HCT116 (cell line): ENCODE measurements around the gene AFAP1L1. TPM values are rescaled to one million over a fixed set of nuclear protein-coding genes. Genes with fewer than 3 reads are reported as not detected.

Experiments used
- ATAC-seq: fragments of 200-7000 bp; cut with Tn5 transposase; 2 replicates; pipeline ENCODE4 v1.9.1; 2020; ENCODE audit warnings: mild to moderate bottlenecking, moderate library complexity
- BruUV-seq: library from RNA; stranded (reverse); fragments of 400-500 nt; replicated peaks from 2 replicates; lab custom pipeline; 2021; lab: Mats Ljungman, UMichigan
- CTCF ChIA-PET: fragments of 300-600 bp; sonication (Branson Sonifier 250); formaldehyde crosslinking; loops from one replicate; lab custom pipeline; 2021; ENCODE audit warnings: antibody characterized with exemption; lab: Charles Lee
- POLR2A ChIA-PET: fragments of 300-600, 350-600 bp; sonication (Branson Sonifier 250); formaldehyde crosslinking; loops from one replicate; lab custom pipeline; 2021; ENCODE audit warnings: antibody characterized with exemption; lab: Charles Lee
- RAD21 ChIA-PET, 2 experiments: fragments of 300-600 bp; sonication (Branson Sonifier 250); formaldehyde crosslinking; loops; one replicate each; lab custom pipeline; 2023; ENCODE audit warnings: low total read pairs in 2 of 2; ENCODE audit not compliant: uncharacterized antibody in 2 of 2, unreplicated experiment in 2 of 2, low non-redundant PET in 1 of 2; lab: Charles Lee
- DNase-seq: peaks from one replicate; pipeline ENCODE4 v3.0.0-alpha.2; 2010; ENCODE audit warnings: low read depth, low spot score
- H2AFZ ChIP-seq: fragments of 200-600 bp; shearing (Covaris generic), sonication (generic); 2 replicates; pipeline ENCODE4 v1.6.1; 2017; ENCODE audit warnings: low read depth, mixed run types, mixed read lengths, antibody characterized with exemption, low read length; ENCODE audit not compliant: poor library complexity, severe bottlenecking
- H3K27ac ChIP-seq: 2 replicates; pipeline ENCODE4 v1.5.1; 2012; ENCODE audit warnings: low read depth, low read length
- H3K27me3 ChIP-seq: fragments of 200-600 bp; sonication (generic); 2 replicates; pipeline ENCODE4 v1.6.1; 2016; ENCODE audit warnings: mixed run types, low read length, mixed read lengths; ENCODE audit not compliant: insufficient read depth
- H3K36me3 ChIP-seq, 2 experiments: fragments of 200-500 bp in 1 of 2; fragments of 200-600 bp in 1 of 2; sonication (Bioruptor generic) in 1 of 2; sonication (generic) in 1 of 2; 2 replicates each; pipeline versions ENCODE4 v1.5.1 to v1.6.1; 2014 to 2016; ENCODE audit warnings: low read length in 2 of 2, inconsistent platforms in 1 of 2, mixed read lengths in 1 of 2, mixed run types in 1 of 2; ENCODE audit not compliant: insufficient read depth in 2 of 2, control insufficient read depth in 1 of 2
- H3K4me1 ChIP-seq, 2 experiments: fragments of 200-600 bp in 1 of 2; sonication (generic) in 1 of 2; 2 replicates each; pipeline versions ENCODE4 v1.5.1 to v1.6.1; 2012 to 2017; ENCODE audit warnings: low read length in 2 of 2, inconsistent platforms in 1 of 2, mild to moderate bottlenecking in 1 of 2, mixed read lengths in 1 of 2, mixed run types in 1 of 2, moderate library complexity in 1 of 2; ENCODE audit not compliant: insufficient read depth in 2 of 2, control insufficient read depth in 1 of 2
- H3K4me2 ChIP-seq: fragments of 200-600 bp; sonication (generic); 2 replicates; pipeline ENCODE4 v1.6.1; 2017; ENCODE audit warnings: mixed run types, low read length, mixed read lengths
- H3K4me3 ChIP-seq, 2 experiments: fragments of 200-600 bp in 1 of 2; sonication (generic) in 1 of 2; replicated peaks in 1 of 2; 2 replicates each; pipeline ENCODE4 v1.5.1; 2011 to 2016; ENCODE audit warnings: low read length in 2 of 2, control low read depth in 1 of 2, low read depth in 1 of 2, mild to moderate bottlenecking in 1 of 2, mixed read lengths in 1 of 2, mixed run types in 1 of 2
- H3K79me2 ChIP-seq: fragments of 200-600 bp; sonication (generic); 2 replicates; pipeline ENCODE4 v1.6.1; 2017; ENCODE audit warnings: mild to moderate bottlenecking, mixed run types, low read length, moderate library complexity, mixed read lengths; ENCODE audit not compliant: insufficient read depth
- H3K9ac ChIP-seq: fragments of 200-600 bp; sonication (generic); 2 replicates; pipeline ENCODE4 v1.6.1; 2016; ENCODE audit warnings: low read length, mixed read lengths
- H3K9me2 ChIP-seq: fragments of 200-600 bp; sonication (generic), shearing (Covaris generic); 2 replicates; pipeline ENCODE4 v1.6.1; 2017; ENCODE audit warnings: mixed run types, mild to moderate bottlenecking, moderate library complexity; ENCODE audit not compliant: insufficient read depth
- H3K9me3 ChIP-seq, 2 experiments: fragments of 200-500 bp in 1 of 2; fragments of 200-600 bp in 1 of 2; sonication (Bioruptor generic) in 1 of 2; sonication (generic) in 1 of 2; 2 replicates each; pipeline ENCODE4 v1.6.1; 2014 to 2017; ENCODE audit warnings: low read length in 2 of 2, mixed read lengths in 2 of 2, inconsistent platforms in 1 of 2, low read depth in 1 of 2, mild to moderate bottlenecking in 1 of 2, mixed run types in 1 of 2, moderate library complexity in 1 of 2; ENCODE audit not compliant: control insufficient read depth in 1 of 2, insufficient read depth in 1 of 2
- H4K20me1 ChIP-seq: fragments of 200-600 bp; sonication (generic), shearing (Covaris generic); 2 replicates; pipeline ENCODE4 v1.6.1; 2017; ENCODE audit warnings: mixed run types, mild to moderate bottlenecking, moderate library complexity; ENCODE audit not compliant: insufficient read depth
- CBX3 ChIP-seq: IDR thresholded peaks from 2 replicates; pipeline ENCODE4 v1.6.1; 2012; ENCODE audit warnings: low read depth
- EGR1 ChIP-seq: IDR thresholded peaks from 2 replicates; pipeline ENCODE4 v1.6.1; 2012; ENCODE audit warnings: low read depth
- POLR2AphosphoS5 ChIP-seq: IDR thresholded peaks from 2 replicates; pipeline ENCODE4 v1.6.1; 2011; ENCODE audit warnings: mild to moderate bottlenecking, low read depth, low read length, moderate library complexity
- intact Hi-C: fragments of 100-400 bp; cut with micrococcal nuclease; formaldehyde crosslinking; loops from 2 replicates; pipeline ENCODE4 v1.10.0; 2022
- total RNA-seq: library from RNA; stranded (reverse); gene quantifications from one replicate; pipeline ENCODE4 v1.2.1, GENCODE V29; 2021; ENCODE audit not compliant: unreplicated experiment
- TF ChIP-seq, protein P1 (sequence below), 3 experiments: fragments of 200-600 bp in 1 of 3; sonication (generic) in 1 of 3; IDR thresholded peaks in 2 of 3; conservative IDR thresholded peaks in 1 of 3; 2 replicates each; pipeline ENCODE4 v1.5.1; 2012 to 2017; ENCODE audit warnings: low read depth in 2 of 3, low read length in 2 of 3, antibody characterized with exemption in 1 of 3, borderline replicate concordance in 1 of 3, control low read depth in 1 of 3, mild to moderate bottlenecking in 1 of 3, mixed read lengths in 1 of 3, mixed run types in 1 of 3, moderate library complexity in 1 of 3; ENCODE audit not compliant: insufficient read depth in 1 of 3
- TF ChIP-seq, protein P2 (sequence below): IDR thresholded peaks from 2 replicates; pipeline ENCODE4 v1.6.1; 2012

Gene AFAP1L1
- total RNA-seq, 1 experiment from 2014 or later, result 4.3 TPM

DNA sequence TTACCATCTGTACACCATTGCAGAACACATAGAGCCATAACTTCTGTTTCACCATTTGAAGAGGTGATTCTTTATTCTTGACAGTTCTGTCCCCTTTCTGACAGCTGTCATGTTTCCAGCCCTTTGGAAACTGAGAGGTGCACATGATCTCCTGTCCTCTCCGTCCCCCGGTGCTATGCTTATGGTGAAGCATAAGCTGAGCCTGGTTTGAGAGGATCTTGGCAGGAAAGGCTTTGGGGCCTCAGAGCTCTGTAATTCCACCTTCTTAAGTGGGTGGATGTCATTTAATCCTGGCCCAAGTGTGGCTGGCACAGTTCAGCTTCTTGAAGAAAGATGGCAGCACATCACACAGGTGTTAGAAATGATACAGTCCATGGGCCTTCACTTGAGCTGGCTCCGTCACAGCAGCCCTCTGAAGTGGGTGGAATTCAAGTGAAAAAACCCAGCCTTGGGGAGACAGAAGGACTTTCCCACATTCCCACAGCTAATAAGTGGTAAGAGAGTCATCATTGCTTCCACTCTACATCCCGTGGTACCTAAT lies 43.0 kb downstream of the AFAP1L1 start:
- ChIA-PET POLR2A (no interaction called here), CTCF (interaction anchor here (1.0 to 1.6 kb wide), 5 partner anchors 11 to 250 kb away, joined by 3 to 6 read pairs (median 4); no protein-coding TSS in a partner anchor)
- intact Hi-C loops, result no loop called here

DNA sequence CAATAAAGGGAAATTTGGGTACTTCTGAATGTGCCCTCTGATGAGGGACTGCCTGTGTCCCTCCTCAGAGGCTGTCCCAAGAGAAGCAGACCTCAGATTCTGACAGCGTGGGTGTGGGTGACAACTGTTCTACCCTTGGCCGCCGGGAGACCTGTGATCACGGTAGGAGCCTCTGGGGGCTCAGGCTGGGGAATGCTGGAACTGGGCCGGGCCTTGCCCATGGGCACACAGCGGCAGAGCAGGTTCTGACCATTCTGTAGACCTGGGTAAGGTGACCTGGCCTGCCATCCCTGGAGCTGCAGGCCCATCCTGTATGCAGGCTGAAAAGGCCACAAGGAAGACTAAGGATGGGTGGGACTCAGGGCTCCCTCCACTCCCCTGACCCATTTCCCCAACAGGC lies 44.1 kb downstream of the AFAP1L1 start:
- Histone ChIP-seq H3K4me3 (no peak overlapping the region), H3K27me3 (no peaks in the 10 kb centered on the region), H3K4me2 (no peak overlapping the region), H3K79me2 (no peaks in the 10 kb centered on the region), H3K36me3 (no peaks in the 10 kb centered on the region), H3K9me2 (no peaks in the 10 kb centered on the region), H3K27ac (no peak overlapping the region), H2AFZ (no peak overlapping the region), H3K9me3 (no peaks in the 10 kb centered on the region), H4K20me1 (no peaks in the 10 kb centered on the region), H3K4me1 (peaks cover 5 to 15% of the 10 kb centered on the region in 2 experiments), H3K9ac (no peak overlapping the region)
- POLR2A ChIA-PET, result no interaction called here
- CTCF ChIA-PET, result interaction anchor here (1.0 to 1.6 kb wide), 2 partner anchors 47 to 52 kb away, joined by 3 to 6 read pairs; no protein-coding TSS in a partner anchor
- DNase-seq, result no peak
- ATAC-seq, result no peak
- BruUV-seq, result no TSS peak
- no peak for TF ChIP-seq CBX3
- no peak for TF ChIP-seq EGR1
- RAD21 ChIA-PET, result no interaction called here
- intact Hi-C loops, result loop anchor here (2.0 kb wide), 1 partner anchor 249 kb away; no protein-coding TSS in a partner anchor

More for the DNA sequence above, 43.0 kb downstream of the AFAP1L1 start:
- BruUV-seq, result no TSS peak
- RAD21 ChIA-PET, result interaction anchor here in 1 of 2 experiments (1.0 kb wide), 1 partner anchor 247 kb away, joined by 3 read pairs; no protein-coding TSS in a partner anchor
- no peak overlapping the region for H3K4me2 ChIP-seq
- H3K4me1 ChIP-seq, result peaks cover 0 to 5% of the 10 kb centered on the region in 2 experiments; a peak in 1 of 4 replicates
- no peak overlapping the region for H3K9ac ChIP-seq
- no peaks in the 10 kb centered on the region for H3K9me2 ChIP-seq
- no peaks in the 10 kb centered on the region for H3K9me3 ChIP-seq
- H4K20me1 ChIP-seq, result no peaks in the 10 kb centered on the region
- DNase-seq (no peak), ATAC-seq (peak; percentile 42; the same call in 1 of the 2 replicates)
- no peak overlapping the region for H3K27ac ChIP-seq
- no peaks in the 10 kb centered on the region for H3K79me2 ChIP-seq
- H3K27me3 ChIP-seq, result no peaks in the 10 kb centered on the region
- no peaks in the 10 kb centered on the region for H3K36me3 ChIP-seq
- no peak overlapping the region for H2AFZ ChIP-seq
- no peak overlapping the region for H3K4me3 ChIP-seq
- TF ChIP-seq, protein P1, sequence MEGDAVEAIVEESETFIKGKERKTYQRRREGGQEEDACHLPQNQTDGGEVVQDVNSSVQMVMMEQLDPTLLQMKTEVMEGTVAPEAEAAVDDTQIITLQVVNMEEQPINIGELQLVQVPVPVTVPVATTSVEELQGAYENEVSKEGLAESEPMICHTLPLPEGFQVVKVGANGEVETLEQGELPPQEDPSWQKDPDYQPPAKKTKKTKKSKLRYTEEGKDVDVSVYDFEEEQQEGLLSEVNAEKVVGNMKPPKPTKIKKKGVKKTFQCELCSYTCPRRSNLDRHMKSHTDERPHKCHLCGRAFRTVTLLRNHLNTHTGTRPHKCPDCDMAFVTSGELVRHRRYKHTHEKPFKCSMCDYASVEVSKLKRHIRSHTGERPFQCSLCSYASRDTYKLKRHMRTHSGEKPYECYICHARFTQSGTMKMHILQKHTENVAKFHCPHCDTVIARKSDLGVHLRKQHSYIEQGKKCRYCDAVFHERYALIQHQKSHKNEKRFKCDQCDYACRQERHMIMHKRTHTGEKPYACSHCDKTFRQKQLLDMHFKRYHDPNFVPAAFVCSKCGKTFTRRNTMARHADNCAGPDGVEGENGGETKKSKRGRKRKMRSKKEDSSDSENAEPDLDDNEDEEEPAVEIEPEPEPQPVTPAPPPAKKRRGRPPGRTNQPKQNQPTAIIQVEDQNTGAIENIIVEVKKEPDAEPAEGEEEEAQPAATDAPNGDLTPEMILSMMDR (IDR thresholded peaks at IDR 0.05 in 2 of 3, conservative IDR thresholded peaks at IDR 0.05 in 1 of 3; ENCODE audit: borderline replicate concordance in 1 of 3, insufficient read depth in 1 of 3, low read depth in 2 of 3, low read length in 2 of 3), result peak in 2 of 3 experiments; percentile 18 to 31; a peak in 2 of 6 replicates
- TF ChIP-seq, protein P2, sequence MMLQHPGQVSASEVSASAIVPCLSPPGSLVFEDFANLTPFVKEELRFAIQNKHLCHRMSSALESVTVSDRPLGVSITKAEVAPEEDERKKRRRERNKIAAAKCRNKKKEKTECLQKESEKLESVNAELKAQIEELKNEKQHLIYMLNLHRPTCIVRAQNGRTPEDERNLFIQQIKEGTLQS, result no peak
- TF ChIP-seq POLR2AphosphoS5, result no peak
